WERI-Rb-1 (cell line): Measurements from ENCODE around the gene MIGA1.

ENCODE experiments used
- DNase-seq: peaks from one replicate; pipeline ENCODE4 v3.0.0-alpha.2; 2020
- H3K27ac ChIP-seq: fragments of 250-450 bp; sonication (Bioruptor Pico); 2 replicates; pipeline ENCODE4 v1.5.1; 2020; ENCODE audit warnings: mild to moderate bottlenecking, moderate library complexity
- H3K27me3 ChIP-seq: fragments of 250-450 bp; sonication (Bioruptor Pico); 2 replicates; pipeline ENCODE4 v1.5.1; 2021; ENCODE audit warnings: mild to moderate bottlenecking, low read depth, moderate library complexity; ENCODE audit not compliant: insufficient read depth, severe bottlenecking
- H3K36me3 ChIP-seq: fragments of 250-450 bp; sonication (Bioruptor Pico); 2 replicates; pipeline ENCODE4 v1.5.1; 2020; ENCODE audit warnings: mild to moderate bottlenecking, moderate library complexity
- H3K4me3 ChIP-seq: 2 replicates; pipeline ENCODE4 v1.5.1; 2011; ENCODE audit warnings: low read depth, mild to moderate bottlenecking, control low read depth, low read length
- H3K9me3 ChIP-seq: fragments of 250-450 bp; sonication (Bioruptor Pico); 2 replicates; pipeline ENCODE4 v1.5.1; 2021; ENCODE audit warnings: mild to moderate bottlenecking, moderate library complexity; ENCODE audit not compliant: severe bottlenecking
- CTCF ChIP-seq: IDR thresholded peaks from 2 replicates; pipeline ENCODE4 v1.5.1; 2011; ENCODE audit warnings: low read depth, mild to moderate bottlenecking, control low read depth, inconsistent platforms, low read length

Gene MIGA1

GRCh38 chr1:77833521-77834100 lies 54.2 kb downstream of the MIGA1 start:
- TF ChIP-seq CTCF, result no peak
- Histone ChIP-seq H3K27me3 (no peaks in the 10 kb centered on the region), H3K27ac (no peak overlapping the region), H3K4me3 (no peak overlapping the region), H3K36me3 (no peaks in the 10 kb centered on the region), H3K9me3 (no peaks in the 10 kb centered on the region)
- DNase-seq, result no peak

GRCh38 chr1:77834771-77835334 lies 55.4 kb downstream of the MIGA1 start:
- no peaks in the 10 kb centered on the region for H3K36me3 ChIP-seq

GRCh38 chr1:77841574-77841973 lies 62.1 kb downstream of the MIGA1 start:
- no peak for TF ChIP-seq CTCF
- no peak overlapping the region for H3K27ac ChIP-seq

More at GRCh38 chr1:77834771-77835334, 55.4 kb downstream of the MIGA1 start:
- Histone ChIP-seq H3K9me3 (no peaks in the 10 kb centered on the region), H3K4me3 (no peak overlapping the region), H3K27ac (no peak overlapping the region), H3K27me3 (no peaks in the 10 kb centered on the region)
- no peak for TF ChIP-seq CTCF
- DNase-seq, result no peak

GRCh38 chr1:77845951-77846350 lies 66.5 kb downstream of the MIGA1 start:
- H3K27me3 ChIP-seq, result no peaks in the 10 kb centered on the region
- no peaks in the 10 kb centered on the region for H3K9me3 ChIP-seq
- no peak overlapping the region for H3K27ac ChIP-seq
- H3K36me3 ChIP-seq, result peaks cover 7% of the 10 kb centered on the region; the same call in 1 of the 2 replicates
- no peak for TF ChIP-seq CTCF
- no peak for DNase-seq
- no peak overlapping the region for H3K4me3 ChIP-seq

More at GRCh38 chr1:77841574-77841973, 62.1 kb downstream of the MIGA1 start:
- no peak for DNase-seq
- no peaks in the 10 kb centered on the region for H3K27me3 ChIP-seq
- peaks cover 7% of the 10 kb centered on the region; the same call in 1 of the 2 replicates for H3K36me3 ChIP-seq
- H3K4me3 ChIP-seq, result no peak overlapping the region
- no peaks in the 10 kb centered on the region for H3K9me3 ChIP-seq

- H3K4me3 ChIP-seq, result no peak overlapping the region
- no peaks in the 10 kb centered on the region for H3K27me3 ChIP-seq
- TF ChIP-seq CTCF, result no peak
- DNase-seq, result no peak
- H3K9me3 ChIP-seq, result no peaks in the 10 kb centered on the region
- H3K36me3 ChIP-seq, result peaks cover 7% of the 10 kb centered on the region; the same call in 1 of the 2 replicates
- no peak overlapping the region for H3K27ac ChIP-seq
Observed at GRCh38 chr1:77846966-77847365, 67.5 kb downstream of the MIGA1 start.
